Measurements from ENCODE around the gene CCDC88C.

DNA sequence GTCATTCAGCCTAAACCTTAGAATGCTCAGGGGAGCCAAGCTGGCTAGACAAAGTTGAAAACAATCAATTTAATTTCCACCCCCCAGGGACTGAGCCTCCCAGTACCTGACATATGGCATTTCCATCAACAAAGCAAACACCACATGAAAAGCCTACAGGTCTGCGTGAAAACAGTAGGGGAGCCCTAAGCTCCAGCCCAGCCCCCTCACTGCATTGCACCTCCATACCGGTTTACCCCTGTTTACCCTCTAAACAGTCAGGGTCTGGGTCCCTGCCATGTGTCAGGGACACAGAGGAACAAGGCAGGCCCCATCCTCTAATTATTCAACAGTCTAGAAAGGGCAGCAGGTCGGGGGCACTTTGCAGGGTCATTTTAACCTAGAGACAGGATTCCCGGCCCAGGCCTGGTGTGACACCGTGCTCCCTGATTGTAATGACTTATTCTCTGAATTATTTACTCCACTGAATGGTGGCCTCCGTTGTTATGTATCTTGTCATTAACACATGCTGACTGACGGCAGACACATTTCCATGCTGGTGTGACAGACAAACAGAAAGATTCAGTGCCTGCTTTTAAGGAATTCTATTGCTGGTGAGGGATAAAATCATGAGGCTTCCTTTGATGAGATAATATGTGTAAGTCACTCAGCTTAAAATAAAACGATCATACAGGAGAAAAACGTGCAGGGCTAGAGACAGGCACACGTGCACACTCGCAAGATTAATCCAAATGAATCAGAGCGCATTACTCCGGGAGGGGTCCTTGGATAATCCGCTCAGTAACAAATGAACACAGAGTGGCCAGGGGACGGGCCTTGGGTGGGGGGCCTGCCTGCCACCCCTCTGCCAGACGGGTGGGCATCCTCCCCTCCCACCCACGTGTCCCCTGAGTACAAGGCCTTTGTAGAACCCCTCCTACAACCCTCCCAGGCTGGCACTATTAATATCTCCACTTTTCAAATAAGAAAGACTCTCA lies 23.2 kb downstream of the CCDC88C start:
- no peak for TF ChIP-seq POLR2A (IDR thresholded peaks at IDR 0.05; ENCODE audit: low read length)
- no peak for TF ChIP-seq GATA1 (IDR thresholded peaks at IDR 0.05; ENCODE audit: low read depth, low read length)
